Neural crest cell (in vitro differentiated cells): ENCODE measurements around the gene C2CD4A. TPM values are rescaled to one million over a fixed set of nuclear protein-coding genes. Genes with fewer than 3 reads are reported as not detected.

Source experiments
- DNase-seq: peaks from one replicate; pipeline ENCODE4 v3.0.0; 2021; ENCODE audit warnings: low read depth, mixed read lengths, low spot score
- H3K27ac Mint-ChIP-seq: one replicate; pipeline ENCODE4 v1.8.0; 2021; ENCODE audit warnings: mild to moderate bottlenecking, mixed read lengths; ENCODE audit not compliant: unreplicated experiment
- H3K27me3 Mint-ChIP-seq: 2 replicates; pipeline ENCODE4 v1.8.0; 2021; ENCODE audit warnings: low read depth, mild to moderate bottlenecking, mixed read lengths
- H3K36me3 Mint-ChIP-seq: 2 replicates; pipeline ENCODE4 v1.8.0; 2021; ENCODE audit warnings: low read depth, mild to moderate bottlenecking, mixed read lengths
- H3K4me1 Mint-ChIP-seq: 2 replicates; pipeline ENCODE4 v1.8.0; 2021; ENCODE audit warnings: mixed read lengths
- H3K4me3 Mint-ChIP-seq: one replicate; pipeline ENCODE4 v1.8.0; 2021; ENCODE audit warnings: mild to moderate bottlenecking, mixed read lengths
- H3K9me3 Mint-ChIP-seq: 2 replicates; pipeline ENCODE4 v1.8.0; 2021; ENCODE audit warnings: mixed read lengths
- total RNA-seq: library from RNA; stranded (reverse); gene quantifications from 2 replicates; pipeline ENCODE4 v1.2.1, GENCODE V29; 2021
- TF ChIP-seq, protein P1 (sequence below): fragments of 200-600 bp; sonication (generic); conservative IDR thresholded peaks from 2 replicates; pipeline ENCODE4 v1.5.0; 2021; ENCODE audit warnings: antibody characterized with exemption, mild to moderate bottlenecking

C2CD4A gene
- total RNA-seq, 1 donor from 2014 or later: not detected

DNA sequence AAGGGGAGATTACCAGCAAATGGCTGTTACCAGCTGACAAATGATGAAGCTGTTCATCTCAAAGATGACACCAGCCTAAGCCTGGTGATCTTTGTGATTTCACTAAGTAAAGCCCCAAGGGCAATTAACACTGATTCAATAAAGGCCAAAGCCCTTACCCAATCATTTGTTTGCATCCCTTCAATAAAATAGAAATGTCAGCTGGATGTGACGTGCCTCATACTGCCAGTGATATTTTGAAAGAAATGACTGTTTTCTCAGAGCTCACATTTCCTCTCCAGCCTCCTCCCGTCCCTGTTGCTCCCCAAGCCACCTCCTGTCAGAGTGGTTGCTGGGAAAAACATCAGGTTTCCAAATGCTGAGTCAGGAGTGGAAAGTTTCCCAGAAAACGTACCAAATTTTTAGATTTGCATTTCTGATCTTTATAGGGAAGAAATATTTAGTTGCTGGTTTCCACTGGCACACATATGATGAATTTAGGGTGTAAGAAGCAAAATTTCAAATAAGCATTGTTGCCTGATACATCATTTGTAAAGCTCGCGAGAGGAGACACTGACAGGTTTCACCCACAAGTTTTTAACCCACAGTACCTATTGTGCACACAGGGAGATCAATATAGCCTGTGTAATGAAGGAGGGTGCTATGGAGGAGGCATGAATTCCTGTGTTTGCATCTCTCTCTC is 21.0 kb downstream of the C2CD4A start:
- Mint-ChIP-seq H3K4me3 (no peak overlapping the region), H3K36me3 (no peaks in the 10 kb centered on the region), H3K4me1 (peaks cover 19% of the 10 kb centered on the region), H3K27me3 (no peaks in the 10 kb centered on the region), H3K27ac (no peak overlapping the region), H3K9me3 (no peaks in the 10 kb centered on the region)
- DNase-seq: no peak
- TF ChIP-seq, protein P1, sequence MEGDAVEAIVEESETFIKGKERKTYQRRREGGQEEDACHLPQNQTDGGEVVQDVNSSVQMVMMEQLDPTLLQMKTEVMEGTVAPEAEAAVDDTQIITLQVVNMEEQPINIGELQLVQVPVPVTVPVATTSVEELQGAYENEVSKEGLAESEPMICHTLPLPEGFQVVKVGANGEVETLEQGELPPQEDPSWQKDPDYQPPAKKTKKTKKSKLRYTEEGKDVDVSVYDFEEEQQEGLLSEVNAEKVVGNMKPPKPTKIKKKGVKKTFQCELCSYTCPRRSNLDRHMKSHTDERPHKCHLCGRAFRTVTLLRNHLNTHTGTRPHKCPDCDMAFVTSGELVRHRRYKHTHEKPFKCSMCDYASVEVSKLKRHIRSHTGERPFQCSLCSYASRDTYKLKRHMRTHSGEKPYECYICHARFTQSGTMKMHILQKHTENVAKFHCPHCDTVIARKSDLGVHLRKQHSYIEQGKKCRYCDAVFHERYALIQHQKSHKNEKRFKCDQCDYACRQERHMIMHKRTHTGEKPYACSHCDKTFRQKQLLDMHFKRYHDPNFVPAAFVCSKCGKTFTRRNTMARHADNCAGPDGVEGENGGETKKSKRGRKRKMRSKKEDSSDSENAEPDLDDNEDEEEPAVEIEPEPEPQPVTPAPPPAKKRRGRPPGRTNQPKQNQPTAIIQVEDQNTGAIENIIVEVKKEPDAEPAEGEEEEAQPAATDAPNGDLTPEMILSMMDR: no peak

DNA sequence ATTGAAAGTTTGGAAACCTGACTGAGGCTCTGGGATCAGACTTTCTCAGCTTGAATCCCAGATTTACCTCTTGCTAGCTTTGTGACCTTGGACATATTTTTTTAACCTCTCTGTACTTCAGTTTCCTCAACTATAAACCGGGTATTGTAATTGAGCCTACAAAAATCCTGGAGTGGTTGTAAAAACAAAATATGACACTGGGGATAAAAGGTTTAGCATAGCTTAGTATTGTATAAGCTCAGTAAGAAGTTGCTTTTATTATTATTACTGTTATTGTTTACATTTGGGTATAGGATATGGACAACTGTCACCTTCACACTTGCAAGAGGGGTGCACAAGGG is 21.5 kb downstream of the C2CD4A start:
- DNase-seq: no peak
- TF ChIP-seq, protein P1: no peak
- Mint-ChIP-seq H3K36me3 (no peaks in the 10 kb centered on the region), H3K9me3 (no peaks in the 10 kb centered on the region), H3K27ac (no peak overlapping the region), H3K27me3 (no peaks in the 10 kb centered on the region), H3K4me3 (no peak overlapping the region), H3K4me1 (peaks cover 19% of the 10 kb centered on the region)

DNA sequence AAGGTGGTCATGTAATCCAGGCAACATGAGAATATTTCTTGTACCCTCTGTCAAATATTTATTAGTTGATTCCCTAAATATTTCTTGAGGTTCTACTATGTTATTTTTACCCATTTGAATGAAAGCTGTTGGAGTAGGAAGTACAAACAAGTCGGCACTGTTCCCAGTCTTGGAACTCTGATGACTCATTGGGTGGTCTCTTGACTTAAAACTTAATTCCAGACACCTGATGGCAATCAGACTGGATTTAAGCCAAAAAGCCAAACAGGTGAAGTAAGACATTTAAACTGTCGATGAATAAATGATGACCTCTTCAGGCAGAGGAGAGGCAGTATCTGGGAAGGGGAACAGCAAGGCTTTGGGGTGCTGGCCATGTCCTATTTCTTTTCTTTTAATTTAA is 22.8 kb downstream of the C2CD4A start:
- Mint-ChIP-seq H3K4me1 (peaks cover 13% of the 10 kb centered on the region), H3K27me3 (no peaks in the 10 kb centered on the region), H3K27ac (no peak overlapping the region), H3K9me3 (no peaks in the 10 kb centered on the region), H3K36me3 (no peaks in the 10 kb centered on the region), H3K4me3 (no peak overlapping the region)
- no peak for DNase-seq
- TF ChIP-seq, protein P1: no peak

DNA sequence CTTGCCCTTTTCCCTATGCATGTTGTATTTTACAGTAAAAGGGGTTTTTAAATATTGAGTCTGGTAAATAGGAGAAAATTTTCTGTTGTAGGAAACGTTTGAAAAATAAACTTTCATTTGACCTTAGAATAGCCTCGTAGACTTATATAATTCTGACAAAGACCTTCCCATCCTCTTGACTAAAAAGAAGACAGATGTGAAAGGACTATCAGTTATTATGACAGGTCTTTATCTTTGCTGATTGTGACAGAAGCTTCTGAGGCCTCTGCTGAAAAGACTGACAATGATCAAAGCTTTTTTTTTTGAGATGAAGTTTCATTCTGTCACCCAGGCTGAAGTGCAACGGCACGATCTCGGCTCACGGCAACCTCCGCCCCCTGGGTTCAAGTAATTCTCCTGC is 24.2 kb downstream of the C2CD4A start:
- TF ChIP-seq, protein P1: no peak
- Mint-ChIP-seq H3K4me3 (no peak overlapping the region), H3K27me3 (no peaks in the 10 kb centered on the region), H3K9me3 (no peaks in the 10 kb centered on the region), H3K36me3 (no peaks in the 10 kb centered on the region), H3K4me1 (peaks cover 9% of the 10 kb centered on the region), H3K27ac (no peak overlapping the region)
- DNase-seq: no peak

DNA sequence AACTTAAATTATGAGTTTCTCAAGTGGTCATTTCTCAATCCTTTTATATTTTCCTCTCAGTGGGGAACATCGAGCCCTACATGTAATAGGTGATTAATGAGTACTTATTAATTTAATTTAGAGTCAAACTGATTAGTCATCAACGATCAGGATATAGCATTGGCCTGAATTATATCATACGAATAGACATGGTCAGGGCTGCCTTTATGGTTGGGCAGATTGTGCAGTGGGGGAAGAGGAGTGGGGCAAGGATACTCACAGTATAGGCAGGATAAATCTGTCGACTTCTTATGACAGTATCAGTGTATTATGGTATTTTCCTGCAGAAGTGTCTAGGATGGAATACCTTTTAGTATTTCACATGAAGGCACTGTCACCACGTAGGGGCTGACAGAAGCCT is 27.0 kb downstream of the C2CD4A start:
- H3K4me1 Mint-ChIP-seq: peaks cover under 1% of the 10 kb centered on the region
- no peak for DNase-seq
- no peaks in the 10 kb centered on the region for H3K9me3 Mint-ChIP-seq
- TF ChIP-seq, protein P1: no peak
- H3K27me3 Mint-ChIP-seq: peaks cover 3% of the 10 kb centered on the region
- H3K36me3 Mint-ChIP-seq: no peaks in the 10 kb centered on the region
- no peak overlapping the region for H3K27ac Mint-ChIP-seq
- no peak overlapping the region for H3K4me3 Mint-ChIP-seq
